Caco-2 (cell line): ENCODE measurements around the gene GABARAPL1. TPM values are rescaled to one million over a fixed set of nuclear protein-coding genes. Genes with fewer than 3 reads are reported as not detected.

ENCODE experiments used
- BruUV-seq: library from RNA; stranded (reverse); fragments of 400-500 nt; replicated peaks from 2 replicates; lab custom pipeline; 2021; lab: Mats Ljungman, UMichigan
- CTCF ChIA-PET: fragments of 300-600 bp; sonication (Branson Sonifier 250); formaldehyde crosslinking; loops from one replicate; lab custom pipeline; 2022; ENCODE audit warnings: antibody characterized with exemption; lab: Charles Lee
- POLR2A ChIA-PET: fragments of 300-600 bp; sonication (Branson Sonifier 250); formaldehyde crosslinking; loops from one replicate; lab custom pipeline; 2022; ENCODE audit warnings: antibody characterized with exemption; lab: Charles Lee
- DNase-seq, 2 experiments: peaks; one replicate each; pipeline versions ENCODE4 v3.0.0 to v3.0.0-alpha.2; 2020 to 2022
- H3K27me3 ChIP-seq: replicated peaks from 2 replicates; pipeline ENCODE4 v1.6.0; 2011; ENCODE audit warnings: low read length; ENCODE audit not compliant: control insufficient read depth, insufficient read depth
- H3K36me3 ChIP-seq: 2 replicates; pipeline ENCODE4 v1.5.1; 2011; ENCODE audit warnings: low read length; ENCODE audit not compliant: control insufficient read depth, insufficient read depth
- H3K4me1 ChIP-seq: fragments of 250-450 bp; sonication (Bioruptor Pico); 2 replicates; pipeline ENCODE4 v1.5.1; 2020; ENCODE audit warnings: mild to moderate bottlenecking
- H3K4me3 ChIP-seq: 2 replicates; pipeline ENCODE4 v1.5.1; 2011; ENCODE audit warnings: low read depth, mild to moderate bottlenecking, control low read depth, low read length
- H3K9me3 ChIP-seq: fragments of 250-450 bp; sonication (Bioruptor Pico); 2 replicates; pipeline ENCODE4 v1.5.1; 2020; ENCODE audit warnings: mild to moderate bottlenecking, moderate library complexity
- H3K27ac Mint-ChIP-seq: one replicate; pipeline ENCODE4 v1.8.0; 2022; ENCODE audit warnings: mixed read lengths; ENCODE audit not compliant: unreplicated experiment
- H3K27me3 Mint-ChIP-seq: one replicate; pipeline ENCODE4 v1.8.0; 2022; ENCODE audit warnings: mixed read lengths; ENCODE audit not compliant: insufficient read depth, unreplicated experiment
- H3K36me3 Mint-ChIP-seq: one replicate; pipeline ENCODE4 v1.8.0; 2022; ENCODE audit warnings: mild to moderate bottlenecking, mixed read lengths; ENCODE audit not compliant: insufficient read depth, unreplicated experiment
- H3K4me1 Mint-ChIP-seq: one replicate; pipeline ENCODE4 v1.8.0; 2022; ENCODE audit warnings: low read depth, mixed read lengths; ENCODE audit not compliant: unreplicated experiment
- H3K4me3 Mint-ChIP-seq: one replicate; pipeline ENCODE4 v1.8.0; 2022; ENCODE audit warnings: mild to moderate bottlenecking, moderate library complexity, mixed read lengths; ENCODE audit not compliant: unreplicated experiment
- H3K9me3 Mint-ChIP-seq: one replicate; pipeline ENCODE4 v1.8.0; 2022; ENCODE audit warnings: mixed read lengths; ENCODE audit not compliant: unreplicated experiment
- CTCF ChIP-seq, 2 experiments: fragments of 200-600 bp in 1 of 2; IDR thresholded peaks; 1 replicate in 1 of 2; 2 replicates in 1 of 2; pipeline versions ENCODE4 v1.5.1 to v1.8.0; 2011 to 2022; ENCODE audit warnings: antibody characterized with exemption in 1 of 2, control low read depth in 1 of 2, inconsistent platforms in 1 of 2, low read depth in 1 of 2, low read length in 1 of 2, mild to moderate bottlenecking in 1 of 2, moderate library complexity in 1 of 2; ENCODE audit not compliant: insufficient read depth in 1 of 2, severe bottlenecking in 1 of 2, unreplicated experiment in 1 of 2
- intact Hi-C: fragments of 100-400 bp; cut with micrococcal nuclease; formaldehyde crosslinking; loops from one replicate; pipeline ENCODE4 v1.10.0; 2022; ENCODE audit not compliant: unreplicated experiment
- total RNA-seq: library from RNA; stranded (reverse); gene quantifications from 2 replicates; pipeline ENCODE4 v1.2.3, GENCODE V29; 2022

Gene GABARAPL1
- total RNA-seq, 1 experiment from 2014 or later = 106 TPM

GRCh38 chr12:10226086-10226485 lies 13.4 kb downstream of the GABARAPL1 start:
- Mint-ChIP-seq H3K4me1 (no peaks in the 10 kb centered on the region), H3K27me3 (no peaks in the 10 kb centered on the region), H3K4me3 (no peak overlapping the region), H3K9me3 (no peaks in the 10 kb centered on the region), H3K27ac (no peak overlapping the region), H3K36me3 (peaks cover 18% of the 10 kb centered on the region)
- no peak for TF ChIP-seq CTCF (IDR thresholded peaks at IDR 0.05; ENCODE audit: insufficient read depth in 1 of 2, low read depth in 1 of 2, low read length in 1 of 2, severe bottlenecking in 1 of 2, unreplicated experiment in 1 of 2)
- no peak for DNase-seq
- CTCF ChIA-PET = interaction anchor here (0.6 kb wide), 1 partner anchor 14 kb away, joined by 3 read pairs; the partner anchor contains the start of gene GABARAPL1
- POLR2A ChIA-PET = no interaction called here
- H3K27me3 ChIP-seq = no peaks in the 10 kb centered on the region
- no peaks in the 10 kb centered on the region for H3K36me3 ChIP-seq
- no peak overlapping the region for H3K4me3 ChIP-seq
- intact Hi-C loops = no loop called here
- no TSS peak for BruUV-seq
- no peaks in the 10 kb centered on the region for H3K9me3 ChIP-seq
- no peaks in the 10 kb centered on the region for H3K4me1 ChIP-seq

GRCh38 chr12:10226731-10227130 lies 14.1 kb downstream of the GABARAPL1 start:
- no peak overlapping the region for H3K4me3 Mint-ChIP-seq
- Histone ChIP-seq H3K36me3 (no peaks in the 10 kb centered on the region), H3K4me3 (no peak overlapping the region), H3K4me1 (no peaks in the 10 kb centered on the region), H3K9me3 (no peaks in the 10 kb centered on the region), H3K27me3 (no peaks in the 10 kb centered on the region)
- H3K36me3 Mint-ChIP-seq = peaks cover 12% of the 10 kb centered on the region
- POLR2A ChIA-PET = no interaction called here
- no peaks in the 10 kb centered on the region for H3K9me3 Mint-ChIP-seq
- intact Hi-C loops = no loop called here
- CTCF ChIA-PET = no interaction called here
- no peaks in the 10 kb centered on the region for H3K4me1 Mint-ChIP-seq
- DNase-seq = no peak
- TF ChIP-seq CTCF (IDR thresholded peaks at IDR 0.05; ENCODE audit: insufficient read depth in 1 of 2, low read depth in 1 of 2, low read length in 1 of 2, severe bottlenecking in 1 of 2, unreplicated experiment in 1 of 2) = no peak
- H3K27ac Mint-ChIP-seq = no peak overlapping the region
- H3K27me3 Mint-ChIP-seq = no peaks in the 10 kb centered on the region
- no TSS peak for BruUV-seq

GRCh38 chr12:10227648-10228047 lies 15.0 kb downstream of the GABARAPL1 start:
- peaks cover 3% of the 10 kb centered on the region for H3K36me3 Mint-ChIP-seq
- intact Hi-C loops = no loop called here
- CTCF ChIA-PET = no interaction called here
- no peaks in the 10 kb centered on the region for H3K27me3 Mint-ChIP-seq
- Histone ChIP-seq H3K4me3 (no peak overlapping the region), H3K27me3 (no peaks in the 10 kb centered on the region), H3K4me1 (no peaks in the 10 kb centered on the region), H3K9me3 (no peaks in the 10 kb centered on the region), H3K36me3 (no peaks in the 10 kb centered on the region)
- TF ChIP-seq CTCF (IDR thresholded peaks at IDR 0.05; ENCODE audit: insufficient read depth in 1 of 2, low read depth in 1 of 2, low read length in 1 of 2, severe bottlenecking in 1 of 2, unreplicated experiment in 1 of 2) = no peak
- POLR2A ChIA-PET = no interaction called here
- no peak overlapping the region for H3K4me3 Mint-ChIP-seq
- no peaks in the 10 kb centered on the region for H3K9me3 Mint-ChIP-seq
- DNase-seq = no peak
- no peaks in the 10 kb centered on the region for H3K4me1 Mint-ChIP-seq
- BruUV-seq = no TSS peak
- no peak overlapping the region for H3K27ac Mint-ChIP-seq
